Natural killer cell treated with Interleukin-12 subunit alpha and Interleukin-12 subunit beta and Interleukin-15 and Interleukin-18, amount 100 ng/mL, for 72 hours (primary cell): ENCODE results near the gene ESF1. TPM values are rescaled to one million over a fixed set of nuclear protein-coding genes. Genes with fewer than 3 reads are reported as not detected.

Experiments used
- ATAC-seq, 2 donors: fragments of 150-1000 bp; cut with Tn5 transposase in 1 of 2; sonication (Bioruptor Pico), chemical (Tn5 transposase) in 1 of 2; 2 replicates each; pipeline ENCODE4 v1.10.0; 2021
- DNase-seq: peaks from one replicate; pipeline ENCODE4 v3.0.0; 2022; ENCODE audit warnings: low spot score
- H3K27ac Mint-ChIP-seq, 2 donors: 1 replicate in 1 of 2; 2 replicates in 1 of 2; pipeline ENCODE4 v1.8.0; 2022; ENCODE audit warnings: mixed read lengths in 2 of 2, mild to moderate bottlenecking in 1 of 2, moderate library complexity in 1 of 2
- H3K27me3 Mint-ChIP-seq, 2 donors: 1 replicate in 1 of 2; 2 replicates in 1 of 2; pipeline ENCODE4 v1.8.0; 2022; ENCODE audit warnings: mixed read lengths in 2 of 2
- H3K36me3 Mint-ChIP-seq: one replicate; pipeline ENCODE4 v1.8.0; 2022; ENCODE audit warnings: mixed read lengths
- H3K4me1 Mint-ChIP-seq, 2 donors: 1 replicate in 1 of 2; 2 replicates in 1 of 2; pipeline ENCODE4 v1.8.0; 2022; ENCODE audit warnings: low read depth in 2 of 2, mixed read lengths in 2 of 2, mild to moderate bottlenecking in 1 of 2
- H3K4me3 Mint-ChIP-seq: one replicate; pipeline ENCODE4 v1.8.0; 2022; ENCODE audit warnings: mixed read lengths
- H3K9me3 Mint-ChIP-seq: 2 replicates; pipeline ENCODE4 v1.8.0; 2022; ENCODE audit warnings: mixed read lengths
- total RNA-seq, 2 donors: library from RNA; stranded (reverse); gene quantifications; one replicate each; pipeline ENCODE4 v1.2.3, GENCODE V29; 2022

The ESF1 gene
- total RNA-seq, 2 donors from 2014 or later, result 18.2 to 31.7 TPM

DNA sequence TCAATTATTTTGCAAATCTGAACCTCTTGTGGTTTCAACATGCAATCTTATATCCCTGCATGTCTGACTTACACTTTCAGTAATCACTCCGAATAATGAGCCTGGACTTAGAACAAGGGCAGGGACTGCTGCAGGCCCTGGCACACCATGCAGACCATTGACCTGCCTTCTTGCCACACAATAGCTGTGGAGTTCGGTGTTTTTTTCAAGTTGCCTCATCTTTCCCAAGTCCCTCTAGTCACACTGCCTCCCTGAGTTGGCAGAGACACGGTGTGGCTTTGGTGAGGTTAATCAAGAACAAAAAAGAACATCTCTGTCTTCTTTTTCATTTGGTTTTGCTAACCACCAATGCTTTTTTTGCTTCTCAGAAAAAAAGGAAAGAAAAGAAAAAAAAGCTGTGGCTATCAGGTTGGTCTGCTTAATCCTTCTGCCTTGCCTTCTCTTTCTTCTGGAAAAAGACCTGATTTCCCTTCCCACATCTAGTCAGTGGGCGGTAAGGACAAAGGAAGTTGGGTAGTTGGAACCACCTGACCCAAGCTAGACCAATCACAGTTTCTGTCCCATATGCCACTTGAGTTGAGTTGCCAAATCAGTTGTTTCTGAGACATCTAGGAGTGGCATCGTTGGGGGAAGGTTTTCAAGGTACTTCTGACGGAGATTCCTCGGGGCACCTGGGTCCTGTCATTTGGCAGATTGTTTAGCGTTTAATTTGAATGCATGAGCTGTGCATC lies 90.1 kb downstream of the ESF1 start:
- Mint-ChIP-seq H3K36me3 (no peaks in the 10 kb centered on the region), H3K27me3 (peaks cover 11 to 38% of the 10 kb centered on the region in 2 donors), H3K27ac (no peak overlapping the region), H3K4me1 (no peaks in the 10 kb centered on the region), H3K9me3 (peaks cover 3% of the 10 kb centered on the region), H3K4me3 (no peak overlapping the region)
- DNase-seq, result no peak
- no peak for ATAC-seq

- H3K4me1 Mint-ChIP-seq, result no peaks in the 10 kb centered on the region
- H3K4me3 Mint-ChIP-seq, result no peak overlapping the region
- ATAC-seq, result no peak
- DNase-seq, result no peak
- peaks cover 3% of the 10 kb centered on the region for H3K9me3 Mint-ChIP-seq
- peaks cover 8 to 33% of the 10 kb centered on the region in 2 donors for H3K27me3 Mint-ChIP-seq
- H3K27ac Mint-ChIP-seq, result no peak overlapping the region
- H3K36me3 Mint-ChIP-seq, result no peaks in the 10 kb centered on the region
Observed at GRCh38 chr20:13692802-13693736, 91.7 kb downstream of the ESF1 start.

- H3K36me3 Mint-ChIP-seq, result no peaks in the 10 kb centered on the region
- H3K9me3 Mint-ChIP-seq, result peaks cover 3% of the 10 kb centered on the region
- ATAC-seq (no peak), DNase-seq (no peak)
- H3K4me1 Mint-ChIP-seq, result no peaks in the 10 kb centered on the region
- H3K27ac Mint-ChIP-seq, result no peak overlapping the region
- H3K4me3 Mint-ChIP-seq, result no peak overlapping the region
- H3K27me3 Mint-ChIP-seq, result peaks cover 7 to 26% of the 10 kb centered on the region in 2 donors
Observed at GRCh38 chr20:13690943-13691342, 93.8 kb downstream of the ESF1 start.

DNA sequence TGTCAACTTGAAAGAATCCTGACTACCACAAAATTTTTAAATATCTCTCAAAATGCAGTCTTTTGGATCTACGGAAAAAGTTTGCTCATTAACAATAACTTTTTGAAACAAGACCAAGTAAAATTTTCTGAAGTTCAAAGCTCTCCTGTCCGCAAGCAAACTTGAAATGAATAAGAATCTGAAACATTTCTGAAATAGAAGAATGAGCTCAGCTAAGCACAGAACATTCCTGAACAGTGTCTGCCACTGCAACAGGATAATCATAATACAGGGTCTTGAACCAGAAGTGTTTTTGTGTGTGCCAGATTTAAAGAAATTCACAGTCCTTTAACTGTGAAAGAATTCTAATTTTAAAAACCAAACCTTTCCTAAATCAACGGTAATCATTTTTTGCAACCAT lies 96.9 kb downstream of the ESF1 start:
- no peak overlapping the region for H3K27ac Mint-ChIP-seq

GRCh38 chr20:13685623-13686022 lies 99.1 kb downstream of the ESF1 start:
- DNase-seq (no peak), ATAC-seq (no peak)
- no peaks in the 10 kb centered on the region for H3K9me3 Mint-ChIP-seq
- peaks cover 16 to 28% of the 10 kb centered on the region in 2 donors for H3K27me3 Mint-ChIP-seq
- no peak overlapping the region for H3K4me3 Mint-ChIP-seq
- no peak overlapping the region for H3K27ac Mint-ChIP-seq
- H3K36me3 Mint-ChIP-seq, result no peaks in the 10 kb centered on the region
- peaks cover 0 to 3% of the 10 kb centered on the region in 2 donors for H3K4me1 Mint-ChIP-seq

More for the DNA sequence above, 96.9 kb downstream of the ESF1 start:
- ATAC-seq, result no peak
- Mint-ChIP-seq H3K4me3 (no peak overlapping the region), H3K36me3 (no peaks in the 10 kb centered on the region), H3K4me1 (peaks cover 0 to 3% of the 10 kb centered on the region in 2 donors), H3K27me3 (peaks cover 19 to 36% of the 10 kb centered on the region in 2 donors), H3K9me3 (peaks cover 3% of the 10 kb centered on the region)
- no peak for DNase-seq

DNA sequence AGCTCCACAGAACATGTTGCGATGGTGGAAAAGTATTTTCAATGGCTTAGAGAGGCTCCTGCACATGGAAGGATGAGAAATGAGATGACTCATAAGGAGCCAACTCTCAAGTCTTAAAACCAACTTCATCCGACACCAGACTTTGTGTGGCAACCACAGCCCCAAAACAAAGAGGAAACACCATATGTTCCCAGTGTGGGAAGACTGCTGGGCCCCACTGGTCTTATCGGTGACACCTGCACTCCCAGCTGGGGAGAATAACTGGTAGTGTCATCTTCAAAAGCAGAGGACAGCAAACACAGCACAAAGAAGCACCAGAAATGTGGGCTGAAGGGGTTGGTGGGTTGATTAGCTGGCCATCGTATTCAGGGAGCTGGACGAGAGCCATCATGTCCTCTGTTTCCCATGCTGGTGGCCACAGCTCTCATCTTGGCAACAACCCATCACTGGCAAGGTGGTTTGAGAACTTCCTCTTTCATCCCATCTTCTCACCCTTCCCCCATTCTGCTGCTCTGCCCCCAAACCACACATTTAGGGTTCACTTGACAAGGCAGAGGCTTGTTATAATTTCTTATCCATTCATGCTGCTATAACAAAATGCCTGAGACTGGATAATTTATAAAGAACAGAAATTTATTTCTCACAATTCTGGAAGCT lies 100.0 kb downstream of the ESF1 start:
- ATAC-seq, result no peak
- Mint-ChIP-seq H3K4me1 (peaks cover 0 to 3% of the 10 kb centered on the region in 2 donors), H3K27ac (no peak overlapping the region), H3K4me3 (no peak overlapping the region), H3K27me3 (peaks cover 16 to 28% of the 10 kb centered on the region in 2 donors), H3K36me3 (no peaks in the 10 kb centered on the region), H3K9me3 (no peaks in the 10 kb centered on the region)
- DNase-seq, result no peak

DNA sequence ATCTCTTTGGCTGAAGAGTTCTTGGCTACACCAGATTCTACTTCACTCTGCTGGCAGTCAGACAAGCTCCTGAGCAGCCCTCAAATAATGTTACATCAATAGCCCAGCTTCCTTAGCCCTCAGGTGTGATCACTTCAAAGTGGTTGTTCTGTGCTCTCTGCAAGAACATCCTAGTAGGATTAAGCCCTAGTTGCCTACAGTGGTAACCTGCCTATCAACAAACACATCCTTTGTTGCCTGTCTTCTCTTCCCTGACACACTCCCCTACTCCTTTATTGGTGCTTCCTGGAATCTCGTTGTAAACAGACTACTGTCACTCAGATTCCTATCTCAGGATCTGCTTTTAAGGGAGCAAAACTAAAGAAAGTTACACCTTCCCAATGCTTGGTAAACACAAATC lies 100.9 kb downstream of the ESF1 start:
- peaks cover 0 to 3% of the 10 kb centered on the region in 2 donors for H3K4me1 Mint-ChIP-seq
- DNase-seq (no peak), ATAC-seq (no peak)
- no peak overlapping the region for H3K4me3 Mint-ChIP-seq
- peaks cover 16 to 28% of the 10 kb centered on the region in 2 donors for H3K27me3 Mint-ChIP-seq
- H3K36me3 Mint-ChIP-seq, result no peaks in the 10 kb centered on the region
- H3K27ac Mint-ChIP-seq, result no peak overlapping the region
- no peaks in the 10 kb centered on the region for H3K9me3 Mint-ChIP-seq

- ATAC-seq, result no peak
- no peak overlapping the region for H3K27ac Mint-ChIP-seq
- no peak overlapping the region for H3K4me3 Mint-ChIP-seq
- peaks cover 14 to 31% of the 10 kb centered on the region in 2 donors for H3K27me3 Mint-ChIP-seq
- DNase-seq, result no peak
- peaks cover 0 to 3% of the 10 kb centered on the region in 2 donors for H3K4me1 Mint-ChIP-seq
- H3K36me3 Mint-ChIP-seq, result no peaks in the 10 kb centered on the region
- H3K9me3 Mint-ChIP-seq, result no peaks in the 10 kb centered on the region
Observed at GRCh38 chr20:13681248-13682125, 103.2 kb downstream of the ESF1 start.

DNA sequence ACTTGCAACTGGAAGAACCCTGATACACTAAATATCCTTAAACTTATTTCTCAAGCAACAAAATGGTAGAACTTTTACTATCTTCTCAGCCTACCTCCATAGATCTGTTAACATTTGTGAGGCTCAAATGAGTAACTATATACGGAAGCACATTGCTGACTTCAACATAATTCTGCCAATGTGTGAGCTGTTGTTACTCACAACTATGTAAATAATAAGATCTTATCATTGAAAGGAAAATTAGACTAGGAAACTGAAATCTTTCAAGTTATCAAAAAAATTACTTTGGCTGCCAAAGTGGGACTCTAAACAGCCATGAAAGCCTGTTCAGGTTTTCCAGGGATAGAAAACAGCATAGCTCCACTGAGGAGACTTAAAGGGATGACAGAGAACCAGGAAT lies 105.8 kb downstream of the ESF1 start:
- no peaks in the 10 kb centered on the region for H3K4me1 Mint-ChIP-seq
- H3K27me3 Mint-ChIP-seq, result peaks cover 4 to 15% of the 10 kb centered on the region in 2 donors
- H3K27ac Mint-ChIP-seq, result no peak overlapping the region
- no peak overlapping the region for H3K4me3 Mint-ChIP-seq
- no peaks in the 10 kb centered on the region for H3K9me3 Mint-ChIP-seq
- DNase-seq, result no peak
- no peaks in the 10 kb centered on the region for H3K36me3 Mint-ChIP-seq
- ATAC-seq, result no peak

- no peak for DNase-seq
- H3K27me3 Mint-ChIP-seq, result peaks cover under 1 to 10% of the 10 kb centered on the region in 2 donors
- ATAC-seq, result no peak
- H3K4me3 Mint-ChIP-seq, result no peak overlapping the region
- no peaks in the 10 kb centered on the region for H3K9me3 Mint-ChIP-seq
- no peaks in the 10 kb centered on the region for H3K4me1 Mint-ChIP-seq
- no peak overlapping the region for H3K27ac Mint-ChIP-seq
- H3K36me3 Mint-ChIP-seq, result no peaks in the 10 kb centered on the region
Observed at GRCh38 chr20:13677241-13677640, 107.5 kb downstream of the ESF1 start.

- H3K4me3 Mint-ChIP-seq, result no peak overlapping the region
- H3K9me3 Mint-ChIP-seq, result no peaks in the 10 kb centered on the region
- no peaks in the 10 kb centered on the region for H3K36me3 Mint-ChIP-seq
- H3K4me1 Mint-ChIP-seq, result no peaks in the 10 kb centered on the region
- DNase-seq (no peak), ATAC-seq (no peak)
- H3K27ac Mint-ChIP-seq, result no peak overlapping the region
- H3K27me3 Mint-ChIP-seq, result peaks cover 4 to 16% of the 10 kb centered on the region in 2 donors
Observed at GRCh38 chr20:13676682-13677081, 108.0 kb downstream of the ESF1 start.

DNA sequence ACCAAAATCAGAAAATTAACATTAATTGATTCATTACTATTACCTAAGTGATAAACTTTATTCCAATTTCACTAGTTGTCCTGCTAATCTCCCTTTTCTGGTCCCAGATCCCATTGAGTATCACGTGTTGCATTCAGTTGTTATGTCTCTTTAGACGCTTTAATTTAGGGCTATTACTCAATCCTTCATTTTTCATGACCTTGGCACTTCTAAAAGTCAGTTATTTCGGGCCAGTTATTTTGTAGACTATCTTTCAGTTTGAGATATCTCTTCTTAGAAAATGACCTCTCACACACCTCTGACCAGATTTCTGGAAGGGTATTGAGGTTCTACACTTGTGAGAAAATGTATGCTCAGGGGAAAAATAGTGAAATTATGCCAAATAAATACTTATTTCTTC lies 112.0 kb downstream of the ESF1 start:
- Mint-ChIP-seq H3K4me1 (no peaks in the 10 kb centered on the region), H3K9me3 (no peaks in the 10 kb centered on the region), H3K4me3 (no peak overlapping the region), H3K27ac (no peak overlapping the region), H3K27me3 (peaks cover 18 to 43% of the 10 kb centered on the region in 2 donors), H3K36me3 (no peaks in the 10 kb centered on the region)
- ATAC-seq, result no peak
- no peak for DNase-seq

GRCh38 chr20:13671916-13672378 lies 112.8 kb downstream of the ESF1 start:
- no peak for DNase-seq
- no peak for ATAC-seq
- no peak overlapping the region for H3K27ac Mint-ChIP-seq
- no peaks in the 10 kb centered on the region for H3K36me3 Mint-ChIP-seq
- H3K4me1 Mint-ChIP-seq, result no peaks in the 10 kb centered on the region
- H3K9me3 Mint-ChIP-seq, result no peaks in the 10 kb centered on the region
- no peak overlapping the region for H3K4me3 Mint-ChIP-seq
- peaks cover 18 to 43% of the 10 kb centered on the region in 2 donors for H3K27me3 Mint-ChIP-seq
